ENCODE data around the gene CDK3. TPM values are rescaled to one million over a fixed set of nuclear protein-coding genes. Genes with fewer than 3 reads are reported as not detected.

Gene CDK3
- total RNA-seq, 1 experiment from 2014 or later = 11.7 TPM

- no peak overlapping the region for H2BK120ac ChIP-seq (ENCODE audit: low read depth, low read length, poor library complexity, severe bottlenecking)
- H3K14ac ChIP-seq (ENCODE audit: insufficient read depth, low read length) = no peak overlapping the region
- H3K27me3 ChIP-seq (ENCODE audit: insufficient read depth, low read length) = no peaks in the 10 kb centered on the region
- H3K18ac ChIP-seq (ENCODE audit: insufficient read length, low read depth, low read length) = no peak overlapping the region
- no peak overlapping the region for H2AFZ ChIP-seq (ENCODE audit: low read length)
- peaks cover 0 to 4% of the 10 kb centered on the region in 2 experiments; a peak in 3 of 4 replicates for H3K4me1 Mint-ChIP-seq
- H3T11ph ChIP-seq (ENCODE audit: low read length) = no peak overlapping the region
- no peaks in the 10 kb centered on the region for H3K79me2 ChIP-seq (ENCODE audit: insufficient read depth, low read length)
- no peak overlapping the region for H3K27ac Mint-ChIP-seq
- no peak overlapping the region for H3K4me3 Mint-ChIP-seq
- H2BK20ac ChIP-seq (ENCODE audit: low read depth, low read length, poor library complexity, severe bottlenecking) = no peak overlapping the region
- peaks cover 5% of the 10 kb centered on the region; the same call in 1 of the 2 replicates for H3K27me3 Mint-ChIP-seq (ENCODE audit: low read depth)
- no peak for TF ChIP-seq CTCF (conservative IDR thresholded peaks at IDR 0.05)
- WGBS (ENCODE audit: extremely low coverage, insufficient read length, low lambda C conversion rate) = no CpG with 5 or more reads among the region's 24 CpGs
- H4K91ac ChIP-seq (ENCODE audit: insufficient read length, low read depth, low read length) = no peak overlapping the region
- no peaks in the 10 kb centered on the region for H3K9me3 ChIP-seq (ENCODE audit: control insufficient read depth, low read depth, low read length)
- no peaks in the 10 kb centered on the region for H3K4me1 ChIP-seq (ENCODE audit: insufficient read depth, low read length)
- H3K27ac ChIP-seq (ENCODE audit: insufficient read length, low read depth, low read length) = no peak overlapping the region
- H3K9ac ChIP-seq (ENCODE audit: extremely low read depth, insufficient read length, low read length) = no peak overlapping the region
- H2AK5ac ChIP-seq (ENCODE audit: insufficient read length, low read length) = no peak overlapping the region
- no peak overlapping the region for H4K8ac ChIP-seq (replicated peaks; ENCODE audit: insufficient read length, low read depth, low read length)
- no peaks in the 10 kb centered on the region for H3K23me2 ChIP-seq (ENCODE audit: insufficient read length, low read depth, low read length, poor library complexity, severe bottlenecking)
- no peaks in the 10 kb centered on the region for H3K79me1 ChIP-seq (ENCODE audit: insufficient read depth, low read depth, low read length, poor library complexity, severe bottlenecking)
- no peak overlapping the region for H2BK12ac ChIP-seq (ENCODE audit: insufficient read length, low read depth, low read length)
- no peak overlapping the region for H4K5ac ChIP-seq (ENCODE audit: insufficient read length, low read depth, low read length)
- H3K36me3 Mint-ChIP-seq (ENCODE audit: insufficient read depth in 1 of 3, low read depth in 3 of 3) = no peaks in the 10 kb centered on the region
- no peak overlapping the region for H2BK15ac ChIP-seq (ENCODE audit: low read depth, low read length)
- H3K4ac ChIP-seq (ENCODE audit: low read depth, low read length) = no peak overlapping the region
- no peaks in the 10 kb centered on the region for H4K20me1 ChIP-seq (ENCODE audit: control insufficient read depth, insufficient read depth, insufficient read length)
- H2BK5ac ChIP-seq (ENCODE audit: insufficient read length, low read length) = no peak overlapping the region
- H3K23ac ChIP-seq (ENCODE audit: insufficient read length, low read depth, low read length) = no peak overlapping the region
- no peaks in the 10 kb centered on the region for H3K9me3 Mint-ChIP-seq
- H3K56ac ChIP-seq (ENCODE audit: insufficient read length, low read depth, low read length) = no peak overlapping the region
- H3K4me2 ChIP-seq (ENCODE audit: insufficient read depth, insufficient read length, low read length) = no peak overlapping the region
- no peak for DNase-seq
Measured at GRCh38 chr17:76022285-76022684, 21.6 kb downstream of the CDK3 start.

Measured in H9 (cell line).